GM20000 (cell line): ENCODE results near the gene DCXR.

Experiments
- DNase-seq: peaks from one replicate; pipeline ENCODE4 v3.0.0; 2012; ENCODE audit warnings: low spot score
- CTCF ChIP-seq: IDR thresholded peaks from 2 replicates; pipeline ENCODE4 v1.5.1; 2012; ENCODE audit warnings: mild to moderate bottlenecking, control low read depth; ENCODE audit errors: extremely low read depth, missing control alignments

Gene DCXR

GRCh38 chr17:82029391-82029790, 8.1 kb downstream of the DCXR start:
- TF ChIP-seq CTCF: no peak
- no peak for DNase-seq

- no peak for TF ChIP-seq CTCF
- no peak for DNase-seq
Measured at GRCh38 chr17:82028966-82029365, 8.5 kb downstream of the DCXR start.

GRCh38 chr17:82028246-82028645, 9.3 kb downstream of the DCXR start:
- no peak for DNase-seq
- TF ChIP-seq CTCF: no peak

- no peak for TF ChIP-seq CTCF
Measured at GRCh38 chr17:82025401-82026107, 11.9 kb downstream of the DCXR start.

GRCh38 chr17:82024859-82025258, 12.6 kb downstream of the DCXR start:
- no peak for DNase-seq
- no peak for TF ChIP-seq CTCF

More at GRCh38 chr17:82025401-82026107, 11.9 kb downstream of the DCXR start:
- no peak for DNase-seq

GRCh38 chr17:82023447-82024241, 13.9 kb downstream of the DCXR start:
- no peak for TF ChIP-seq CTCF
- no peak for DNase-seq

- no peak for DNase-seq
- TF ChIP-seq CTCF: no peak
Measured at GRCh38 chr17:82022981-82023446, 14.5 kb downstream of the DCXR start, which contains the start of gene LRRC45. Gene LRRC45, plus strand, starts transcription at chr17:82023305. Its CDS starts 339 bp downstream, at chr17:82023644.
